GM12864 (cell line): ENCODE measurements around the gene RHBDD1.

ENCODE experiments used
- DNase-seq: peaks from one replicate; pipeline ENCODE4 v3.0.0-alpha.2; 2011; ENCODE audit warnings: low read depth
- H3K4me3 ChIP-seq: 2 replicates; pipeline ENCODE4 v1.5.1; 2011; ENCODE audit warnings: mild to moderate bottlenecking, low read depth, low read length, control low read depth
- TF ChIP-seq, protein P1 (sequence below): IDR thresholded peaks from 2 replicates; pipeline ENCODE4 v1.5.1; 2011; ENCODE audit warnings: low read depth, mild to moderate bottlenecking, moderate library complexity, low read length, control low read depth, inconsistent platforms; ENCODE audit errors: missing control alignments

RHBDD1 gene

GRCh38 chr2:226902041-226902966, 66.5 kb downstream of the RHBDD1 start:
- DNase-seq = no peak
- H3K4me3 ChIP-seq = no peak overlapping the region
- TF ChIP-seq, protein P1, sequence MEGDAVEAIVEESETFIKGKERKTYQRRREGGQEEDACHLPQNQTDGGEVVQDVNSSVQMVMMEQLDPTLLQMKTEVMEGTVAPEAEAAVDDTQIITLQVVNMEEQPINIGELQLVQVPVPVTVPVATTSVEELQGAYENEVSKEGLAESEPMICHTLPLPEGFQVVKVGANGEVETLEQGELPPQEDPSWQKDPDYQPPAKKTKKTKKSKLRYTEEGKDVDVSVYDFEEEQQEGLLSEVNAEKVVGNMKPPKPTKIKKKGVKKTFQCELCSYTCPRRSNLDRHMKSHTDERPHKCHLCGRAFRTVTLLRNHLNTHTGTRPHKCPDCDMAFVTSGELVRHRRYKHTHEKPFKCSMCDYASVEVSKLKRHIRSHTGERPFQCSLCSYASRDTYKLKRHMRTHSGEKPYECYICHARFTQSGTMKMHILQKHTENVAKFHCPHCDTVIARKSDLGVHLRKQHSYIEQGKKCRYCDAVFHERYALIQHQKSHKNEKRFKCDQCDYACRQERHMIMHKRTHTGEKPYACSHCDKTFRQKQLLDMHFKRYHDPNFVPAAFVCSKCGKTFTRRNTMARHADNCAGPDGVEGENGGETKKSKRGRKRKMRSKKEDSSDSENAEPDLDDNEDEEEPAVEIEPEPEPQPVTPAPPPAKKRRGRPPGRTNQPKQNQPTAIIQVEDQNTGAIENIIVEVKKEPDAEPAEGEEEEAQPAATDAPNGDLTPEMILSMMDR = no peak

DNA sequence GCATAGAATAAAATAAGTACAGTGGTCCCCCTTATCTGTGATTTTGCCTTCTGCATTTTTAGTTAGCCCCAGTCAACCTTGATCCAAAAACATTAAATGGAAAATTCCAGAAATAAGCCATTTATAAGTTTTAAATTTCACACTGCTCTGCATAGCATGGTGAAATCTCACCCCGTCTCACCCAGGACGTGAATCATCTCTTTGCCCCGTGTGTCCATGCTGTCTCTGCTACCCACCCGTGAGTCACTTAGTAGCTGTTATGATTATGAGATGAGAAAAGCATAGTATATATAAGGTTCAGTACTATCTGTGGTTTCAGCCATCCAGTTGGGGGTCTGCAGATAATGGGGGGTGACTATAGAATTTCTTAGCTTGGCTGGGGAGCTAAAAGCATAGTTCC, 67.3 kb downstream of the RHBDD1 start:
- DNase-seq = no peak
- TF ChIP-seq, protein P1 = no peak
- no peak overlapping the region for H3K4me3 ChIP-seq

DNA sequence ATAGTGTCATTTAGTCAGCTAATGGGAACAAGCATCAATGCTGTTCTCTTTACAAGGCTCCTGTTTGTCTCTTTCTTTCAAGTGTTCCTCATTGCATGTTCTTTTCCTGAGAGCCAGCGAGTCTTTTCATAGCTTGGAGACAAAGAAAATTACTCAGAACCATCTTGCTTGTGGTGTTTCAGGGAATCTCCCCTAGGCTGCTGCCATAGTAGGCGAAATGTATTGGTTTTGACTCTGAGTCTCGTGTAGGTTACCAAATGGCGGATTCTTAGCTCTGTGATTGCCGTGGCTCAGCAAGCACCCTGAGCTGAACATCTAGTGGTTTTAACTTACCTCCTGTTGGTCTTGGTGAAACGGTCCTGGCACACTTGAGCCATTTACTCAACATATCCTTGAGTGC, 68.7 kb downstream of the RHBDD1 start:
- TF ChIP-seq, protein P1 = no peak
- peak; percentile 45 for DNase-seq

DNA sequence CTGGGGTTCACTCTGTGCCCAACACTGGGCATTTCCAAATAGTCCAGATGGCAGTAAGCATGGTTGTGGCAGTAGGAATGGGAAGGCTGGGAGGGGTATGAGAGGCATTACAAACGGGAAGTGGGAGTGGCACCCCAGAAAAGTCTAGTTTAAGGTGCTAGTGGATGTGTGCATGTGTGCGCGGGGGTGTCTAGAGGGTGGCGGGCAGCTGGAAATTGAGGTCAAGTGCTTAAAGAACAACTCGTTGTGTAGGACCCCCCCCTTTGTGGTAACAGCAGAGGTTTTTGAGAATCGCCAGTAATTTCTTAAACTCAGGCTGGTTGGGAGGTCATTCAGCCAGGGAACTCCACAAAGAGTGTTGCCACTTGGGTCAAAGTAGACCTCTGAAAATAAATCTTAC, 69.9 kb downstream of the RHBDD1 start:
- no peak for DNase-seq
- TF ChIP-seq, protein P1 = no peak
- peak overlapping the region; percentile 28 for H3K4me3 ChIP-seq

More for the DNA sequence above, 68.7 kb downstream of the RHBDD1 start:
- H3K4me3 ChIP-seq = peak overlapping the region; percentile 18; the same call in 1 of the 2 replicates

- H3K4me3 ChIP-seq = peak overlapping the region; percentile 28
- peak; percentile 77 for DNase-seq
- TF ChIP-seq, protein P1 = no peak
These were observed 70.4 kb downstream of the RHBDD1 start for GRCh38 chr2:226906163-226906693.

GRCh38 chr2:226909126-226909525, 73.3 kb downstream of the RHBDD1 start:
- no peak overlapping the region for H3K4me3 ChIP-seq
- DNase-seq = no peak
- TF ChIP-seq, protein P1 = no peak
